HepG2 (cell line): ENCODE data around the gene AUTS2. TPM values are rescaled to one million over a fixed set of nuclear protein-coding genes. Genes with fewer than 3 reads are reported as not detected.

Experiments
- ATAC-seq: fragments of 200-7000 bp; cut with Tn5 transposase; 3 replicates; pipeline ENCODE4 v1.9.1; 2020; ENCODE audit warnings: mild to moderate bottlenecking, moderate library complexity
- BruUV-seq: library from RNA; stranded (reverse); fragments of 400-500 nt; replicated peaks from 2 replicates; lab custom pipeline; 2021; lab: Mats Ljungman, UMichigan
- CTCF ChIA-PET: fragments of 300-600 bp; formaldehyde crosslinking; extraction: SDS; loops from one replicate; lab custom pipeline; 2021; ENCODE audit warnings: low total read pairs, inconsistent platforms, low intra/inter-chr PET ratio; lab: Yijun Ruan, JAX
- POLR2A ChIA-PET: fragments of 350-600 bp; sonication (Branson Sonifier 250); formaldehyde crosslinking; loops from one replicate; lab custom pipeline; 2020; ENCODE audit warnings: antibody characterized with exemption, inconsistent platforms; lab: Yijun Ruan, JAX
- DNase-seq: peaks from one replicate; pipeline ENCODE4 v3.0.0-alpha.2; 2015; ENCODE audit warnings: low spot score
- FAIRE-seq: peaks from 3 replicates; lab custom pipeline; 2011; peaks lifted over from hg19 to GRCh38; lab: Jason Lieb, UNC
- H2AFZ ChIP-seq: one replicate; pipeline ENCODE4 v1.6.1; 2011; ENCODE audit warnings: low read length, inconsistent platforms
- H3K27ac ChIP-seq: fragments of 300-600 bp; 3 replicates; pipeline ENCODE4 v1.8.0; 2011; ENCODE audit warnings: mixed run types, mild to moderate bottlenecking, mixed read lengths, low read length, inconsistent platforms; ENCODE audit not compliant: insufficient read depth; ENCODE audit errors: extremely low read length
- H3K27me3 ChIP-seq, 2 experiments: fragments of 200-600 bp in 1 of 2; 2 replicates in 1 of 2; 3 replicates in 1 of 2; pipeline versions ENCODE4 v1.6.0 to v1.8.0; 2011; ENCODE audit warnings: low read length in 2 of 2, mild to moderate bottlenecking in 2 of 2, moderate library complexity in 2 of 2, inconsistent platforms in 1 of 2; ENCODE audit not compliant: insufficient read depth in 2 of 2, control insufficient read depth in 1 of 2
- H3K36me3 ChIP-seq, 2 experiments: fragments of 200-600 bp in 1 of 2; replicated peaks in 1 of 2; 2 replicates in 1 of 2; 3 replicates in 1 of 2; pipeline versions ENCODE4 v1.5.1 to v1.8.0; 2011; ENCODE audit warnings: low read length in 2 of 2, inconsistent platforms in 1 of 2; ENCODE audit not compliant: insufficient read depth in 2 of 2, control insufficient read depth in 1 of 2
- H3K4me1 ChIP-seq: 2 replicates; pipeline ENCODE4 v1.5.1; 2012; ENCODE audit warnings: low read length, inconsistent platforms; ENCODE audit not compliant: insufficient read depth
- H3K4me2 ChIP-seq: 2 replicates; pipeline ENCODE4 v1.6.0; 2011; ENCODE audit warnings: low read depth, low read length, inconsistent platforms
- H3K4me3 ChIP-seq, 3 experiments: fragments of 200-600 bp in 1 of 3; sonication (generic), shearing (Covaris generic) in 1 of 3; replicated peaks in 1 of 3; 2 replicates each; pipeline ENCODE4 v1.5.1; 2011 to 2016; ENCODE audit warnings: low read length in 3 of 3, inconsistent platforms in 2 of 3, low read depth in 2 of 3, mild to moderate bottlenecking in 2 of 3, control low read depth in 1 of 3, mixed read lengths in 1 of 3; ENCODE audit not compliant: insufficient read depth in 1 of 3
- H3K79me2 ChIP-seq: one replicate; pipeline ENCODE4 v1.6.1; 2011; ENCODE audit warnings: low read length, inconsistent platforms; ENCODE audit not compliant: insufficient read depth
- H3K9ac ChIP-seq: 2 replicates; pipeline ENCODE4 v1.6.0; 2011; ENCODE audit warnings: mild to moderate bottlenecking, low read depth, low read length, inconsistent platforms; ENCODE audit not compliant: insufficient read depth
- H3K9me3 ChIP-seq: 2 replicates; pipeline ENCODE4 v1.5.1; 2012; ENCODE audit warnings: mild to moderate bottlenecking, low read length
- H4K20me1 ChIP-seq: 2 replicates; pipeline ENCODE4 v1.6.0; 2011; ENCODE audit warnings: inconsistent platforms, mild to moderate bottlenecking, low read length, moderate library complexity; ENCODE audit not compliant: insufficient read depth
- AFF4 ChIP-seq: sonication (generic); formaldehyde crosslinking; IDR thresholded peaks from 2 replicates; pipeline ENCODE4 v1.4.0; 2020; ENCODE audit warnings: missing genetic modification reagents
- ATF7-NPFF ChIP-seq: sonication (generic); formaldehyde crosslinking; IDR thresholded peaks from 2 replicates; pipeline ENCODE4 v1.8.1; 2023; ENCODE audit warnings: mild to moderate bottlenecking, low read depth, missing genetic modification reagents, moderate library complexity
- DMTF1 ChIP-seq: sonication (generic); formaldehyde crosslinking; IDR thresholded peaks from 2 replicates; pipeline ENCODE4 v1.4.0; 2020; ENCODE audit warnings: mild to moderate bottlenecking, missing genetic modification reagents
- HNRNPK ChIP-seq: fragments of 200-400 bp; formaldehyde crosslinking; IDR thresholded peaks from 2 replicates; pipeline ENCODE4 v1.6.1; 2018; ENCODE audit warnings: low read length, low read depth, moderate library complexity, mild to moderate bottlenecking; ENCODE audit not compliant: poor library complexity, severe bottlenecking
- KDM5A ChIP-seq: fragments of 200-600 bp; sonication (generic); IDR thresholded peaks from 2 replicates; pipeline ENCODE4 v1.7.0; 2018; ENCODE audit warnings: antibody characterized with exemption, mild to moderate bottlenecking, low read length, borderline replicate concordance
- PBX2 ChIP-seq: IDR thresholded peaks from 2 replicates; pipeline ENCODE4 v1.6.1; 2016; ENCODE audit warnings: control low read depth
- TBL1XR1 ChIP-seq: fragments of 150-350 bp; IDR thresholded peaks from 2 replicates; pipeline ENCODE4 v1.6.1; 2014; ENCODE audit warnings: borderline replicate concordance, low read length; ENCODE audit not compliant: partially characterized antibody
- ZFYVE20 ChIP-seq: sonication (generic); formaldehyde crosslinking; IDR thresholded peaks from 2 replicates; pipeline ENCODE4 v1.8.0; 2023; ENCODE audit warnings: low read depth, mild to moderate bottlenecking, moderate library complexity, missing genetic modification reagents, borderline replicate concordance
- ZNF18 ChIP-seq: sonication (generic); formaldehyde crosslinking; IDR thresholded peaks from 2 replicates; pipeline ENCODE4 v1.8.0; 2022; ENCODE audit warnings: mild to moderate bottlenecking, missing genetic modification reagents; ENCODE audit not compliant: insufficient replicate concordance
- ZNF501 ChIP-seq: sonication (generic); formaldehyde crosslinking; IDR thresholded peaks from 2 replicates; pipeline ENCODE4 v1.5.1; 2020; ENCODE audit warnings: mild to moderate bottlenecking, moderate library complexity, missing genetic modification reagents
- ZNF570 ChIP-seq: sonication (generic); formaldehyde crosslinking; IDR thresholded peaks from 2 replicates; pipeline ENCODE4 v1.4.0; 2020; ENCODE audit warnings: mild to moderate bottlenecking, missing genetic modification reagents, borderline replicate concordance
- ZNF691 ChIP-seq: sonication (generic); formaldehyde crosslinking; IDR thresholded peaks from 2 replicates; pipeline ENCODE4 v1.4.0; 2020; ENCODE audit warnings: missing genetic modification reagents, low read depth, mild to moderate bottlenecking, borderline replicate concordance
- whole genome bisulfite sequencing: methylation state at CpG from one replicate; pipeline ENCODE4 v1.1.6; 2017; ENCODE audit warnings: low lambda C conversion rate; 5-methylcytosine and 5-hydroxymethylcytosine counted together
- in situ Hi-C: cut with HindIII; loops from 2 replicates; pipeline ENCODE4 v1.10.0; 2017; ENCODE audit warnings: low pct_unique_long_range_greater_than_20kb; ENCODE audit not compliant: extremely low pct_ligation_motif_present
- intact Hi-C: fragments of 100-400 bp; cut with micrococcal nuclease; formaldehyde crosslinking; loops from one replicate; pipeline ENCODE4 v1.10.0; 2022; ENCODE audit not compliant: unreplicated experiment
- polyA plus RNA-seq, 8 experiments: library from polyadenylated mRNA; depleted of rRNA in 3 of 8; stranded (reverse) in 7 of 8; unstranded in 1 of 8; fragments of >200 nt; fragmentation: Illumina TruSeq in 4 of 8; extraction: Trizol in 4 of 8; gene quantifications; 2 replicates each; pipeline versions ENCODE4 v1.2.1 to v1.2.3, GENCODE V29; 2011 to 2016; ENCODE audit warnings: low read depth in 4 of 8, missing spikeins in 1 of 8, mixed read lengths in 1 of 8; ENCODE audit not compliant: insufficient read depth in 1 of 8
- total RNA-seq, 5 experiments: library from RNA; depleted of rRNA; stranded (reverse); fragments of >200 nt; fragmentation: Illumina TruSeq; extraction: Trizol; gene quantifications; 2 replicates each; pipeline ENCODE4 v1.2.3, GENCODE V29; 2016; ENCODE audit warnings: low read depth in 1 of 5

AUTS2 gene
- total and polyA plus RNA-seq, 2 of the 13 experiments (the other 11 are each of a cell fraction or from before 2014, with no cell fraction given): 0.38 TPM; not detected in 1

- TF ChIP-seq DMTF1 (CRISPR knock-in tag) (no peak), TBL1XR1 (no peak), HNRNPK (no peak), ZNF570 (CRISPR knock-in tag) (no peak), ZNF501 (no peak), ZNF18 (CRISPR knock-in tag) (no peak)
- TF ChIP-seq, all 625 proteins: peak for 0
Measured at GRCh38 chr7:70356787-70357328, 758.6 kb downstream of the AUTS2 start (continued).

GRCh38 chr7:70360557-70360956 lies 762.3 kb downstream of the AUTS2 start:
- no TSS peak for BruUV-seq
- H2AFZ ChIP-seq: no peak overlapping the region
- no peaks in the 10 kb centered on the region for H3K79me2 ChIP-seq
- no peaks in the 10 kb centered on the region for H3K9me3 ChIP-seq
- H3K9ac ChIP-seq: no peak overlapping the region
- DNase-seq: no peak
- no peaks in the 10 kb centered on the region for H3K27me3 ChIP-seq
- no peak overlapping the region for H3K27ac ChIP-seq
- no peak for FAIRE-seq
- in situ Hi-C loops (no loop called here), intact Hi-C loops (no loop called here)
- no peaks in the 10 kb centered on the region for H3K36me3 ChIP-seq
- ChIA-PET POLR2A (no interaction called here), CTCF (no interaction called here)
- WGBS: 46% methylated on average over 4 of the region's 4 CpGs
- no peak overlapping the region for H3K4me2 ChIP-seq
- H4K20me1 ChIP-seq: no peaks in the 10 kb centered on the region
- no peak for ATAC-seq
- H3K4me1 ChIP-seq: no peaks in the 10 kb centered on the region
- no peak overlapping the region for H3K4me3 ChIP-seq
- TF ChIP-seq PBX2 (CRISPR knock-in tag) (no peak), ZNF691 (no peak), AFF4 (no peak), ZFYVE20 (CRISPR knock-in tag) (no peak), KDM5A (no peak), ATF7-NPFF (CRISPR knock-in tag) (no peak)
